ENCODE results near the gene SPTSSB.

DNA sequence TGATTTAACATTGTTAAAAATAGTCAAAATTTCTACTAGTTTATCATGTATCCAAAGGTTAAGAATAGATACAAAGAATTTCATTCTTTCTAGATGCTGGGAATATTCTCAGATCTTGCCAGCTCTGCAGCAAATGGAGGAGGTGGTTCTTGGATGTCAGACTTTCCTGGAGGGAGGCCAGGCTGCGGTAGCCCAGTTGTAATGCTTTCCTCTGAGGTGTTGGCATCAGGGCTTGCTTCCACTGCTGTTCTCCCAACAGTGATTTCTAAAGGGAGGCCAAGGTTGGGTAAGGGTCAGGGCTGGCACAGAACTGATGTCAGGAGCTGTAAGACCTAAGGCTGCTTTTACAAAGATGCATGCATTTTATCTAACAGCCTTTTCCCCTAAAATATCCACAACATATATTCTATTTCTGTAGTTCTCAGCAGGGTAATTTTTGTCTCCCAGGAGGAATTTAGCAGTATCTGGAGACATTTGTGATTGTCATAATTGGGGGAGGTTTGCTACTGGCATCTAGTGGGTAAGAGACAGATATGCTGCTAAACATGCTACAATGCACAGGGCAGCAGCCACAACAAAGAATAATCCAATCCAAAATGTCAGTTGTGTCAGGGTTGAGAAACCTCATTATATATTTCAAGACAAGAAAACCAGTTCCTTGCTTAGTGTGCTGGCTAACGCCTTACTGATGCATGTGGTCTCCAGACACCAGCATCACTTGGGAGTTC is 42.0 kb upstream of the SPTSSB start:
- TF ChIP-seq CTCF (IDR thresholded peaks at IDR 0.05) = no peak
- no peak for TF ChIP-seq POLR2A (IDR thresholded peaks at IDR 0.05)

Measured in adrenal gland (tissue), 5 donors.